Activated T-helper 1 cell treated with Interleukin-2 at 50 U/mL for 16 hours (primary cell): ENCODE results near the gene UBE2D2.

Experiments used
- DNase-seq: peaks from one replicate; pipeline ENCODE4 v3.0.0-alpha.2; 2020; ENCODE audit warnings: low read depth

The UBE2D2 gene

DNA sequence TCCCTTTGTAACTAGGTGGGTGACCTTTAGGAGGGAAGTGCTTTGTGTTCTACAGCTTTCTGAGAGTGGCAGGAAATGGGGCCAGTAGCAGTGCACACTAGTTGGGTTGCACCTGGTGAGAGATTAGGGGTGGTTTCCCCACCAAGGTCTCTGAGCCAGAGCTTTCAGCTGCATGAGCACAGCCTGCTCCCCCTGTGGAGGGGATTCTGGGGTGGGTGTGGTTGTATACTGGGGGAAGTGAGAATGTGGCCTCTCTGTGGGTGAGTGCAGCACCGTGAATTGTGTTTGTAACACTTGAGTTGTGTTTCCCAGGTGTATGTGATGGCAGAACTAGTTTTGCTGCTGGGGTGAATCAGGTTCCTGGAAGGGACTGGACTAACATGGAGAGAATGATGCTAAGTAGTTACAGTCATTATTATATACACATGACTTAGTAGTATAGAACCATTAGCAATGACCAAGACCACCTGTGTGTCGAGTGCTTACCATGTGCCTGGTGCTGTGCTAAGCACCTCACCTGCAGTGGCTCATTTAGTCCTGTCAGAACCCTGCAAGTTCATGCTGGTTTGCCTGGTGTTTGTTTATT, 75.2 kb downstream of the UBE2D2 start:
- no peak for DNase-seq

DNA sequence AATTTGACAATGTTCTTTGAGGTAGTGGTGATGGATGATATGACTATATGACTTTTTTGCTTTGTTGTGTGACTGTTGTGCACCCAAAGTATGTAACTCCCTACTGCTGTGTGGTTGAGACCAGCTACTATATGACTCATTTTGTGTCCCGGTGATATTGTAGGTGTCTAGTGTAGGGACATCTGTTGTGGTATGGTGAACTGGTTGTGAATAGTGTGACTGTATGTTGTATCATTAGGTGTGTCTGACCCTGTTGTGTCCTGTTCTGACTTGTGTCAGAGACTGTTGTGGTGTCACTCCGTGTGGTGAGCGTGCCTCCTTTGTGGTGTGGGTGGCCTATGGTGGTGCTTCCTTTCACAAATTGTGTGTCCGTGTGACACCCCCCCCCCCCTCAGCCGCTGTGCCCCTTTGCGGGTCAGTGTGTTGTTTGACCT, 75.9 kb downstream of the UBE2D2 start:
- DNase-seq = no peak

DNA sequence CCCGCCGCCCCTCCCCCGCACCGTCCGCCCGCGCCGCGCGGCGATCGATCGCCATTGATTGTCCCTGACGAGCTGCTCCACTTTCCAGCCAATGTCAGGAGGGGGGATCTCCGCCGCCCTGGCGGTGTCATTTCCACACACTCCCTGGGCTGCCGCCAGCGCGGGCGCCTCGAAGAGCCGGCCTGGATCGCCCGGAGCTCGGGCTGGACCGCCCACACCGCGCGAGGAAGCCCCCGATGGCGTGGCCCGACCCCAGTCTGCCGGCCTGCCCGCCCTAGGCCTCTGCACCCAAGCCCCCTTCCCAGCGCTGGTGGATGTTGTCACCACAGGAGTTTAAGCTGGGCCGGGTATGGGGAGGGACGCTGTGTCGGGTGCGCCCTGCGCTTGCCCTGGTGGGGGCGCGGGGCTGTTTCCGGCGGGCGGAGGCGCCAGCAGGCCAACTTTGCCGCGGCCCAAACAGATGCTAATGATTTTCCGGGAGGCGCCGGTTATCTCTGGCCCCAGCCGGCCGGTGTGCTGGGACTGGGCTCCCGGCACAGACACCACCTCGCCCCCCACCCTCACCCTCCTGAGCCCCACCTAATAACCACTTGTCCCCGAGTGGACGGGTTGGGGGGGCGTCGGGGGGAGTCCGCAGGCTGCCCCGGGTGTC, 76.4 kb downstream of the UBE2D2 start:
- DNase-seq = no peak

- DNase-seq = no peak
Measured at GRCh38 chr5:139638090-139638735, 77.1 kb downstream of the UBE2D2 start.

- no peak for DNase-seq
Measured at GRCh38 chr5:139638736-139639618, 77.8 kb downstream of the UBE2D2 start.

DNA sequence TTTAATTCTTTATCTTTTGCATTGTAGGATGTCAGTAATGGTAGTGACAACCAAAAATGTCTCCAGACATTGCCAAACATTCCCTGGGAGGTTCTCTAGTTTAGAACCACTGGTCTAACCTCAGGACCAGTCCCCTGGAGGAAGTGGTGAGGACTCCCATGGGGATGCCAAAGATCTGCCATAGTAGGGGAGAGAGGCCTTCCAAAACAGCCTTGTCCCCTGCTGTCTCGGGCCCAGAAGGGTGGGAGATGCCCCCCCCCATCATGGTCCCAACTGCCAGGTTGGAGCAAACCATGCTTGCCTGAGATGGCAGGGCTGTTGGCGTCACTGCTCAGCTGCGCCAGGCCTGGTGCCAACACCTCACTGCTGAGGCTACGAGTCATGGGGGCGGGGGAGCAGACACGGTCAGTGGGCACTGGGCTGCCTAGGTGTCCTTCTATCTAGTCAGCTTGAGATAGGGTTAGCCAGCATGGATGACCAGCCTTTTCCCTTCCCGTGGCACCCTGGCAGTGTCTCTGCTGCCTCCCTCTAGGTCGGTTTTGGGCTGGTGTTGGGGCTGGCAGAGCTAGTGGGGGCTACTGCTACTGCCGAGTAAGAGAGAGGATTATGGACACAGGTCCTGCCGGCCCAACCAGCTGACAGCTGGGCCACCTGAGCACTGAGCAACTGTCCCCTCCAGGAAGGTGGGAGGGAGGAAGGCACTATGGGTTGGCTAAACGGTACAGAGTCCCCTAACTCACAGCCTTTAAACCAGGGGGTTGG, 78.7 kb downstream of the UBE2D2 start:
- no peak for DNase-seq

DNA sequence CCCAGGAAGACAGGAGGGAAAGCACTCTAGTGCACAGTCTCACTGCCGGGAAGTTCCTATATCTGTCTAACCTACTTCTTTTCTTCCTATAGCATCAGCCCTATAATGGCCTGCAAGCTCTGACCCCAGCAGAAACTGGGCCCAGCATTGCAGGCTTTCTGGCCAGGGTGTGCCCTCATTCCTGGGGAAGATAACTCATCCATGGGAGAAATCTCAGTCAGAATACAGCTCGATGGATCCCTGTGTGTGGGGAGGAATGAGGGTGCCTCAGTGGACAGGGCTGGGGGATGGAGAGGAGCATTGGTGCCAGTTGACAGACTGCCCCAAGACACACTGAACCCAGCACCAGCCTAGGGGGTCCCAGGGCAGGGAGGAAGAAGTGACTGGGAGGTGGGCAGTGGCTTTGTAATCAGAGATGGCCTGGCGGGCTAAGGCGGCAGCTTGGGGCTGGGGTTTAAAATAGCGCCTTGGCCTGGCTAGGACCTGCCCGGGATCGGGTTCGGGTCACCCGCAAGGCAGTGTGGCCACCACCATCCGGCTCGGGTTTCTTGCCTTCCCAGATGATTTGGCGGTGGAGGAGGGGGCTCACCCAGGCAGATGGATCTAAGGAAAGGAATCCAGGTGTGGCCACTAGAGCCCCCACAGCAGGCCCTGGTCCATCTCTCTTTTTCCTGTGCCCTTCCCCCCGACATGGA, 79.4 kb downstream of the UBE2D2 start:
- DNase-seq = no peak

DNA sequence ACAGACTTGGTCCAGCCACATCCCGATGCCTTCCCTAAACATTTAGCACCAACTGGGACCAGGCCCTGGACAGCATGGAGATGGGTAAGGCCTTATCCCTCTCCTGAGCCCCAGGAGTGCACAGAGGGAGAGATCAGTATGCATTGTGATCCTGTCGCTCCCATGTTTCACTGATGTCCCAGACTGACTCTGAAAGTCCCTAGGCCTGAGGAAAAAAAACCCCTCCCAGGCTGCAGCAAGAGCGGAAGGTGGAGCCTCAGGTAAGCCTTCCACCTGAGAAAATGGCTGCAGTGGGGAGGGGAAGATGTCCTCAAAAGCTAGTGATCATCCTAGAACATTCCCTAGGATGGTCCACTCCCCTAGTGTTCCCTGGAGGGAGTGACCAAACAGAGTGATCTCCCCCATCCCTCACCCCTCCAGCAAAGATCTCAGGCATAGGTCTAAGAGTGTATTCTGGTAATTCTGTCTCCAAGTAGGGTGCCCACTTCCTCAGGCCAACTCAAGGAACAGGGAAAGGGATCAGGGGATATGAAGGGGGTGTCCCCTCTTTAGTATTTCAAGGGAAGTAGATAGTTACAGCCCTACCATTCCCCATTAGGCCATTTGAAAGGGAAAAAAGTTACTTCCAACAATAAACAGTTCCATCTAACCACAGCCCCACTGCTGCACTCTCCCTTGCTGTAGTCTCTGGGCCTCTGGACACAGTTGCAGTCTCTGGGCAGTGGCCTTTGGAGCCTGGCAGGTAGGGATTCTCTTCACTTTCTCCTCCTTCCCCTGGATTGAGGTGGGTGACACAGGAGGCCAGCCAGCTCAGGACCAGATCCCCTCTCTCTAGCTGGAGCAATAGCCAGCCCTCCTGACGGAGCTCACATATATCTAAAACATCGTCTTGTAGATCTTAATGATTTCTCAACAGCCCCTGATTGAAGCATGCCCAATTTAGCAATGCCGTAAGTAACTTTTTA, 80.3 kb downstream of the UBE2D2 start:
- DNase-seq = no peak

DNA sequence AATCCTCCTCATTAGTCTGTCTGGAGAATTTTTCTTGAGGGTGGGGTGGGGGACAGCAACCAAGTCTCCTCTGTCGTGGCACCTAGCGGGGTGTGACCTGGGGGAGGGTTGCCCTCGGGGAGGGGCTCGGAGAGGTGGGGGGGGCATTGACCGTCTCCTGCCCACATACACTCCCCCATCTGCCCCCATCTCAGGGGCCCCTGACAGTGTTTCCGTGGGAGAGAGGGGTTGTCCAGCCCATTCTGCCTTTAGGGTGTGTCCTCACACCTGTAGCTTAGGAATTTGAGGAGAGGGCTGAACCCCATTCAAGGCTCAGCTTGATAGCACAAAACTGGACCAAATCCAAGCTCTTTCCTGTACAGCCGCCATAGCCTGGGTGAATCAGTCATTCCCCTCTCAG, 81.1 kb downstream of the UBE2D2 start:
- no peak for DNase-seq

DNA sequence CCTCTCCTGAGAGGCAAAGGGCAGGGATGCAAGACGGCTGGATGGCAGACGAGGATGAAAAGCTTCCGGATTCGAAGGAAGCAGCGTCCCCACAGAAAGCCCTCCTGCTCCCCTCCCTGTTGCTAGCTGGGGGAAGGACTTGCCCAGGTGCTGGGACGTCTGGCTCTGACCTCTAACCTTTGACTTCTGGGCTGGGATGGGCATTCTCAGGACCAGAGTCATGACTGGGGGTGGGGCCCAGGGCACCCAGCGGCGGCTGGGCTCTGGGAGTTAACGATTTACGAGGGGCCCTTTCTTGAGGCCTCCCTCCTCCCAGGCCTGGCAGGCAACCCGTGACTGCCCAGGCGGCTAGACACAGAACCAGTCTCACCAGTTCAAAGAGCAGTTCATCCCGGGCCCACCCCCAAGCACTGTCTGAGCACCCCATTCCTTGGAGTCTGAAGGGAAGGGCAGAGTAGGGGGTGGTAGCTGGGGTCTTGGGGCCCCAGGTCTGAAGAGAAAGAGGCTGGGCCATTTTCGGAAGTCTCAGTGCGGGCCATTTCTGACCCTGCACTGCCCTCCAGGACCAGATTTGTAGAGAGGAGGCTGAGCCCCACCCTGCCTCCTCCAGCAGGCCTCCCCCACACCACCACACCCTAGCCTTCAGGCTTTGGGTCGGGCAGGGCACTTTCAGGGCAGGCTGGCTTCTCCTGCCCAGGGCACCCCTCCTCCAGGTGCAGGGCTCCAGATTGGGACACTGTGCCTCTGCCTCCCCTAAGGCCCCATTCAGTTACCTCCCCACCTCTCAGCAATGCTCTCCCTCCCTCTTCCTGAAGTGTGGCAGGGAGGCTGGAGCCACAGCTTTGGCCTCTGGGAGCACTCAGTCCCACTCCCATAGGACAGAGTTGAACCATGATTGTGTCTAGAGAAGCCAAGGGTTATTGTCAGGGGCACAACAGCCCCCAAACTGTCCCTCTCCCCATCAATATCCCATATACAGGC, 82.0 kb downstream of the UBE2D2 start:
- DNase-seq = no peak

- DNase-seq = no peak
Measured at GRCh38 chr5:139644001-139644456, 82.9 kb downstream of the UBE2D2 start.

GRCh38 chr5:139644646-139645429, 83.7 kb downstream of the UBE2D2 start:
- DNase-seq = no peak

GRCh38 chr5:139645430-139645871, 84.3 kb downstream of the UBE2D2 start:
- DNase-seq = no peak

- DNase-seq = no peak
Measured at GRCh38 chr5:139646111-139646510, 85.0 kb downstream of the UBE2D2 start.

GRCh38 chr5:139646912-139647505, 85.9 kb downstream of the UBE2D2 start:
- DNase-seq = no peak

GRCh38 chr5:139647506-139648204, 86.5 kb downstream of the UBE2D2 start:
- DNase-seq = no peak
